Activated CD4-positive, alpha-beta T cell treated with anti-CD3 and anti-CD28 coated beads, Interleukin-2, amount 50 U/mL, for 48 hours (primary cell): ENCODE measurements around the gene CDKL5.
"Not testable (repeated sequence)": the region's sequence is repeated elsewhere in the genome, so short reads cannot be mapped to it uniquely, and the experiment has no call there.

Source experiments
- DNase-seq, 2 experiments: peaks; one replicate each; pipeline ENCODE4 v3.0.0-alpha.2; 2020

Gene CDKL5

GRCh38 chrX:18578546-18578945 is 153.1 kb downstream of the CDKL5 start:
- no peak for DNase-seq

- no peak for DNase-seq
These were observed 154.1 kb downstream of the CDKL5 start for GRCh38 chrX:18579495-18579894.

DNA sequence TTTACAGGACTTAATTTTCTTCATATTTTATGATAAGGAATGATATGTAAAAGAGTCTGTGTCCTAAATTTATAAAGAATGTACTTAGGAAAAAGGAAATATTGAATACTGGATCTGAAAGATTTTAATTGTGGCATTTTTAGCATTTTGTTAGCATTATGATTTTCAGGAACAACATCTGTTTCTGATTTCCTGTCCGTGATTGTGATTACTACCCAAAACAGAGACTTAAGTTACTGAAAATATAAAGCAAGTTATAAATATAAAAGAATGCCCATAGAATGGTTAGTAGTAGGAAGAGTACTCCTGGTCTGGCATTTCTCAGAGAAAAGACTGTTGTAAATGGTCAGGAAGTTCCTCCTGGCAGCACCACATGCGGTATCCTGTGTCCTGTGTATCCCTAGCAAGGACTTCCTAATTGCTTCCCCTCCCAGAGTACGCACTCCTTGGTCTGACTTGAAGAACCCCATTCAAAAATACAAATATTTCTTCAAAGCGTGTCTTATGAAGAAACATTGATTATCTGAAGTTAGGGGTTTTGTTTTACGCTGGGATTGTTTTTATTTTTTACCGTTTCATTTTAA is 157.6 kb downstream of the CDKL5 start:
- no peak for DNase-seq

DNA sequence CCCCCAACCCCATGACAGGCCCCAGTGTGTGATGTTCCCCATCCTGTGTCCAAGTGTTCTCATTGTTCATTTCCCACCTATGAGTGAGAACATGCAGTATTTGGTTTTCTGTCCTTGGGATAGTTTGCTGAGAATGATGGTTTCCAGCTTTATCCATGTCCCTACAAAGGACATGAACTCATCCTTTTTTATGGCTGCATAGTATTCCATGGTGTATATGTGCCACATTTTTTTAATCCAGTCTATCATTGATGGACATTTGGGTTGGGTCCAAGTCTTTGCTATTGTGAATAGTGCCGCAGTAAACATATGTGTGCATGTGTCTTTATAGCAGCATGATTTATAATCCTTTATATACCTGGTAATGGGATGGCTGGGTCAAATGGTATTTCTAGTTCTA is 163.9 kb downstream of the CDKL5 start:
- DNase-seq, result not testable (repeated sequence)

DNA sequence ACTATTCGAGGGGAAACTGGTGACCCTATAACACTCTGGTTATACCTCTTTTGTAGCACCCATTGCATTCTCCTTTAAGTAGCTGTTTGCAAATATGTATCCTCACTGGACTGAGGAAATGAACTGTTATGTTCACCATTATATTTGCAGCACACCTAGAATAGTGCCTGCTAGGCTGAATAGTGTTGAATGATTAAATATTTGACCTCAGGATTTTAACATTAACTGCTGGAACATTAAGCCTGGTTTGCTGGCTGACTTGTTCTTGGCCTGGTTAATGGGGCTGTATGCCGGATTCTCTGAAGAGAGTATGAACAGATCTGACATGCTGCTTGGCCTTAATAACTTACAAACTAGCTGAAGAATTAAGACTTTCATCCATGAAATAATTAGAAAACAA is 166.4 kb downstream of the CDKL5 start:
- no peak for DNase-seq

- DNase-seq, result no peak
These were observed 168.7 kb downstream of the CDKL5 start for GRCh38 chrX:18594079-18594478.

GRCh38 chrX:18596096-18596495 is 170.7 kb downstream of the CDKL5 start:
- no peak for DNase-seq

- DNase-seq, result no peak
These were observed 173.0 kb downstream of the CDKL5 start for GRCh38 chrX:18598413-18598812.

GRCh38 chrX:18607966-18608365 is 182.6 kb downstream of the CDKL5 start:
- no peak for DNase-seq

- DNase-seq, result no peak
These were observed 188.7 kb downstream of the CDKL5 start for GRCh38 chrX:18613930-18614639.

DNA sequence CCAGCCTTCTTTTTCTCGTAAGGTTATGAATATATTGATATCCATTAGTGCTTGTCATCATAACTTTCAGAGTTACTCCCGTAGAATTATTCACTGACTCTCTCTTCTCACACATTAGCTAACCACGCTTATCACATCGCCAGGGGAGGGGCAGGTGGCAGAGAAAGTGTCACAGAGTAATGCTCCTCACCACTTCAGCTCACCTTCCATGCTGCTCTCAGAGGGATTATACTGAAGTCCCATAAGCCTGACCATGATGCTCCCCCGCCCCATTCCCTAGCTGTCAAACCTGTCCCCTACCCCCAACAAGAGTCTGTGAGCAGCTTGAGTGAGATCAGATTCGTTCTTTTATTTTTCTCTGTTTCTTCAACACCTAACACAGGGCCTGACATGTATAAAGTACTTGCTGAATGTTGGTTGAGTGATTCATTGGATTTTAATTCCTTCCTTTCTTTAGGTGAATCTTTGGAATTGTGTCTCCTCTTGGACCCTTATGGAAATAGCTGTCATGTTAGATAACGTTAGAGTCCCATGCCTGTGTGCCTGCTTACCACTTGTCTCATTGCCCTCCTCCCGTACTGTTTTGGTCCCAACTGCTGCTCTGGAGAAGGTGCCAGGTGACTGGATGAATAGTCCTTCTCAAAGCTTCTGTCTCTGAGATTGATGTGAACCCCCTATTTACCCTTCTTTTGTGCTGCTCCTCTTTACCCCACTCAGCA is 191.4 kb downstream of the CDKL5 start:
- no peak for DNase-seq

- DNase-seq, result no peak
These were observed 192.0 kb downstream of the CDKL5 start for GRCh38 chrX:18617407-18617750.

DNA sequence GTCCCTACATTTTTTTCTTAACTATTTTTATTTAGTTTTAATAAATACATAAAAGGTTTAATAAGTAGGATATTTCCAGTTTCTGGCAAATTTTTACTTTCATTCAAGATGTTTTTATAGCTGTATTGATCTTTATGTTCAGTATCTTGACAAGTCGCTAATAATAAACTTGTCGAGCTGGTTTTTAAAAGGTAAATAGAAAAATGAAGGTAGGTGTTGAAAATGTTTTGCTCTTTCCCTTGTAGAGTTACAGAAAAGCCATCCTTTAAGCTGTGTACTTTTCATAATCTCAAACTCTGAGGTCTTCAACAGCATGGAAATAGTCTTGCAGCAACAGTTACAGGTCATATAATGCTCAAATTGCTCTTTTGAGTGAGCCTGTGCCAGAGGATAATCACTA is 193.9 kb downstream of the CDKL5 start:
- DNase-seq, result no peak

DNA sequence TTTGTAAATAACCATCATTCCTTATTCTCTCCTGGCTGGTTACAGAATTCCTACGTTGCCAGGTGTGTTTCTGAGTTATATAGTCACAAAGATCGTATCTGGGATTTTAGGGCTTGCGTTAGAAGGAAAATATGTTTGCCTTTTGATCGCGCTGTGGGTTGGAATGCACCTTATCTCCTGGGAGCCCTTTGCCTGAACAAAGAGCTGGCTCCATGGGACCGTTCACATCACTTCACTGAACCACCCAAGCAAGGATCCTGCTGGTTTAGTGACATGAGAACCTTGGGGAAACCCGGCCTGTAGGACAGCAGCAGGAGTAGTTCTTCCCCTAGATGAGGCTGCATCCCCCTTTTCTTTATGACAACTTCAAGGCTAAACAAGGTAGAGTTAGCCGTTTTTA is 194.9 kb downstream of the CDKL5 start:
- DNase-seq, result no peak

- DNase-seq, result no peak
These were observed 199.2 kb downstream of the CDKL5 start for GRCh38 chrX:18624599-18624998.

DNA sequence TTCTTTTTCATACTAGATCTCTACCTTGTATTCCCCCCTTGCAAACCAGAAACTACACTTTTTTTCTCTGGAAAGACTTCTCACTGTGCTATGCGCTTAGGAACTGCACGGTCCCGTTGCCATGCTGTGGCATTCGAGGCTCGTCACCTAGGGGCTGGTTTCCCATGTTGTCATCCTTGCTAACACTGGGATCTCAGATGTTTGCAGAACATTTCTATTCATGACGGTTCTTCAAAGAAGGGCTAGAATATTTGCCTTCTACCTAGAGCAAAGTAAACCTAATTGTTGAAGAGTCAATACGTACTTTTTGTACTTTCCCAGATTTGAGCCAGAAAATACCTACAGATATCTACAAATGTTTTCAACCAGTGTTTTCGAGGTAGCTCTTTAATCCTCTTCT is 205.5 kb downstream of the CDKL5 start:
- DNase-seq, result no peak

DNA sequence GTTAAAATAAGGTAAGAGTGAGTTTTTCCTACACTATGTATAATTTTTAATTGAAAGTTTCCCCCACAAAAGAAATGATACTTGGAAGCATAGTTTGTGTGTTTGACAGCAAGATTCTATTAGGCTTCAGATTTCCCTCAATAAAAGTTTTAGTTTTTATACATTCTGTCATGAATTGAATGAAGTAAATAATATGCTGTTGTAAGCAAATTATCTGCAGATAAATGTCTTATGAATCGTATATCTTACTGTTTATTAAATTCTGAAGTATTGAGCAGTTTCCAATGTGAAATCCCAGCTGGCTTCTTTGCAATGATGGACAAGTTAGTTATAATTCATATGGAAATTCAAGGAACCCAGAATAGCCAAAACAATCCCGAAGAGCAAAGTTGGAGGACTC is 213.0 kb downstream of the CDKL5 start:
- no peak for DNase-seq

DNA sequence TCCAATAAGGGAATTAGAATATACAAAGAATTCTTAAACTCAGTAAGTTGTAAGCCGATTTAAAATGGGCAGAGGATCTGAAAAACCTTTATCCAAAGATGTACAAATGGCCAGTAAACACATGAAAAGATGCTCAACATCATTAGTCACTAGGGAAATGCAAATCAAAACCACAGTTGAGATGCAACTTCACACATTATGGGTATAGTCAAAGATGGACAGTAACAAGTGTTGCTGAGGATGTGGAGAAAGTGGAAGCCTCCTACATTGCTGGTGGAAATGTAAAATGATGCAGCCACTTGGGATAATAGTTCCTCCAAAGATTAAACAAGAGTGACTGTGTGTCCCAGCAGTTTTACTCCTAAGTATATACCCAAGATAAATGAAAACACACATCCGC is 213.9 kb downstream of the CDKL5 start:
- no peak for DNase-seq

- DNase-seq, result no peak
These were observed 215.3 kb downstream of the CDKL5 start for GRCh38 chrX:18640686-18641085.

DNA sequence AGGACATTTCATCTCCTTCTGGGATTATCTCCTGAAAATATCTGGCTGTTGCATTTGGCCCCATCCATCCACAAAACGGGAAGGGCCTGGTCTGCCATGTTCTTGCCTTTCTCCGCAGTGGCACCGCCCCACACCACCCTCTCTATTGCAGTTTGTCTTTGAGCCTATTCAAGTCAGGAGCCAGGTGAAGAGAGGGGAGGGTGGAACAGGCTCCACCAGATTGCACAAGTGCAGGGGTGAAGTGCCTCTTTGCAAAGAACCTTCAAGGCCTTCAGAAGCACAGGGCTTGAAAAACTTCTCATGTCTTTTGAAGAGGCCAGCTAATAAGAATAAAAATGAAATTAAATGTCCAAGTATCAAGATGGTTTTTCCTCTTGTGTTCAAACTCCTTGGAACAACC is 217.8 kb downstream of the CDKL5 start:
- DNase-seq, result no peak

DNA sequence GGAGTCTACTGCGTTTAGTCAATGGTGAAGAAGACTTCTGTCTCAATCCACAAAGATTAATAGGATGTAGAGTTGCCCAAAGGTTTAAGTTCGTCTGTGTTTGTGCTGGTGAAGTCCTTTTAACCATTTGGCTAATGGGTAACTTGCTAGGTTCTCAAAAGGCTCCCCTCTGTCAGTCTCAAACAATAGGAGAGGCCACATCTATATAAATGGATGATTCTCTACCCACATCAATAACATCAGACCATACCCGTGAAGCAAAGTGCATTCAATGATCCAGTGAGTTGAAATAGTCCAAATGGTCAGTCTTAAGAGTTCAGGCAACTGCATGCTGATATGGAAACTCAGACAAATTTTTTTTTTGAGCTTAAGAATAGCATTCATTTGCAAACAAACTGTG is 218.4 kb downstream of the CDKL5 start:
- DNase-seq, result no peak

- DNase-seq, result no peak
These were observed 222.2 kb downstream of the CDKL5 start for GRCh38 chrX:18647621-18648020.

- DNase-seq, result no peak
These were observed 224.1 kb downstream of the CDKL5 start for GRCh38 chrX:18649498-18649951.

DNA sequence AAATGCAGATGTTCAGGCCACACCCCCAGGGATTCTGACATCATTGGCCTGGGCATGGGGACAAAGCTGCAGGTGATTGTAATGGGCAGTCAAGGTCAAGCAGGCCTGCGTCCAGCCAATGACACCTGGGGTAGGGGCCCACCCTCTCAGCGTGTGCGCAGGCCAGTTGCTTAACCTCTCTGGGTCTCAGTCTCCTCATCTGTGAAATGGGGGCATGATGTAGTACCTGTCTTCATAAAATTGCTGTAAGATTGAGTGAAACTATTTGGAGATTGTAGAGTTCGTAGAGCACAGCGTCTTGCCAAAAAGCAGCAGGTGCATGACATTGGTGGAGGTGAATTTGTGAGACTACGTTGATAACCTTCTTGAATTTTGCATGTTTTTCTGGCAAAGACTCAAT is 225.3 kb downstream of the CDKL5 start:
- DNase-seq, result no peak
